DMS114 treated with DMSO at 0.1 percent for 48 hours (cell line): Measurements from ENCODE around the gene MAP3K2.
A peak's percentile ranks its signal among the peaks of the same experiment; 100 is the strongest.

Experiments
- DNase-seq: peaks from one replicate; lab custom pipeline; 2025; ENCODE audit not compliant: unreplicated experiment; lab: John Stamatoyannopoulos, UW

The MAP3K2 gene

DNA sequence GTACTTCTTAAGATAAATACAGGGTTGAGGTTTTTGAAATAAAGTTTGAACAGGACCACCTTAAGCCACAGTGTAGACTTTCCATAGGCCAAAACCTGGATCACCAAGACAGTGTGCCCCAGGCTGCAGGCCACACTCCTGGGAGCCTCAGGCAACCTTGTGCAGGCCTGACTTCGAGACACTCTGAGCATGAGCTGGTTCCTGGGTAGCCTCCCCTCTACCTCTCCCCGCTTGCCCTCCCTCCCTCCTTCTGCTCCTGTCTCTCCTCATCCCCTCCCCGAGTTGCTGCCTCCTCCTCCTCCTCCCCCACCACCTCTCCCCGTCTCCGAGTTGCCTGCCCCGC, 19.9 kb upstream of the MAP3K2 start:
- peak; percentile 15 for DNase-seq

- DNase-seq = no peak
Observed at GRCh38 chr2:127407091-127407490, 19.3 kb upstream of the MAP3K2 start.

- no peak for DNase-seq
Observed at GRCh38 chr2:127406454-127406853, 18.7 kb upstream of the MAP3K2 start.

DNA sequence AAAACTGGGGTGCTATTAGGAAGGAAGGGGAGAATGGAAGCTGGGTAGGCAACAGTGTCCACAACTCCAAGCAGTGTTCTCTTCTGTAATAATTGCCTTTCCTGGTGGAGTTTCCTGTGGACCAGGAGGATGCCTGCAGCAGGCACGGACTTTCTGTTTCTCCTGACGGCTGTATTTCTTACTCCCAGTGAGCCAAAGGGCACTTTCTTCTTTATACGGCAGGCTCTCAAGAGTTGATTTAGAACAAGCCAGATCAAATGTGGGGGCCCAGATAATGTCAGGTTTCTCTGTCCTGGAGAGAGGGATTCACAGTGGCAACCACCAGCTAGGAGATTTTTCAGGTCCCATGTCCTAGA, 17.5 kb upstream of the MAP3K2 start:
- no peak for DNase-seq

DNA sequence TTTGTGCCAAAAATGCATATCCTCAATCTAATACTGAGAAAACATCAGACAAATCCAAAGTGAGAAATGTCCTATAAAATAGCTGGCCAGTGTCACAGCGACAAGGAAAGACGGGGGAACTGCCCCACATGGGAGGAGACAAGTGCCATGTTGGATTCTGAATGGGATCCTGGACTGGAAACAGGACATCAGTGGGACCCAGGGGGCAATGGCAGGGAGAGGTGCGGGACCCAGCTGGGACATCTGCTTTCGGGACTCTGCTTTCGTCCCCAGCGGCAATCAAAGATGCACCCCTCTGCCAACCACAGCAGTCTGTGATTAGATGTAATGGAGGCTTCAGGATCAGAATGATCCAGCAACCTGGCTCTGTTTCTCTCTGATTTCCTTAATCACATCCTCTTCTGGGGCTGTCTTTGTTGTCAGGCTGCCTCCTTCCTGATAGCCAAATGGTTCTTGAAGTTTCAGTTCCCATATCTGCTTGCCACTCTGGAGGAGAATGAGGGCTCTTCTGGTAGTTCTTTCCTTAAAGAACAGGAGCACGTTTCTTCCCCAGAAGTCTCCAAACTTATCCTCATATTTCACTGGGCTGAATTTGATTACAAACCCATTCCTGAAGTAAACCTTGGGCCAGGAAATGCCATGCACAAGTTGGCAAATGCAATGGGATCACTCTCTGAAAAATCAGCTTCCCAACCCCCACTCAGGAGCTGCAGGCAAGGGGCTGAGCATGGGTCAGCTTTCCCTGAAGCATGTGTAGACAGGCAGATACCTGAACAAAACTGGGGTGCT, 16.9 kb upstream of the MAP3K2 start:
- DNase-seq = no peak

- DNase-seq = no peak
Observed at GRCh38 chr2:127403460-127403859, 15.7 kb upstream of the MAP3K2 start.

- no peak for DNase-seq
Observed at GRCh38 chr2:127401757-127402695, 14.3 kb upstream of the MAP3K2 start.

- no peak for DNase-seq
Observed at GRCh38 chr2:127400897-127401756, 13.4 kb upstream of the MAP3K2 start.

GRCh38 chr2:127400533-127400896, 12.7 kb upstream of the MAP3K2 start:
- DNase-seq = no peak

- no peak for DNase-seq
Observed at GRCh38 chr2:127398239-127398590, 10.4 kb upstream of the MAP3K2 start.

- DNase-seq = no peak
Observed at GRCh38 chr2:127397568-127398238, 9.9 kb upstream of the MAP3K2 start.

DNA sequence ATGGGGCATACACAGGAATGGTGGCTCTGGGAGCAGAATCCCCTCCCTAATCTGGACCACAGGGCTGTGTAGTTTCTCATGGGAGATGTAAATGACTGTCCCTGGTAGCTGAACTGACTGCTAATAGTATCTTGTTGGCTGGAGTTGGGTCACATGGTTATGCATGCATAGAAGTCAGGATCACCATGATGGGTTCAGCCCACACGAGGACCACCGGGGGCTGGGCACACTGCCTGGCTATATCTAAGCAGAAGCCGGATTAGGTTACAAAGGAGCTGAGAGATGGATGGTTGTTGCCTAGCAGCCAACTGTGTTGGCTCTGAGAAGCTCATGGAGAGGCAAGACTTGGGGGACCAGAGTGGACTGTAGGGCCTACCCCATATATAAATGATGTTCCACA, 6.7 kb upstream of the MAP3K2 start:
- no peak for DNase-seq

- DNase-seq = no peak
Observed at GRCh38 chr2:127392828-127393578, 5.2 kb upstream of the MAP3K2 start.

DNA sequence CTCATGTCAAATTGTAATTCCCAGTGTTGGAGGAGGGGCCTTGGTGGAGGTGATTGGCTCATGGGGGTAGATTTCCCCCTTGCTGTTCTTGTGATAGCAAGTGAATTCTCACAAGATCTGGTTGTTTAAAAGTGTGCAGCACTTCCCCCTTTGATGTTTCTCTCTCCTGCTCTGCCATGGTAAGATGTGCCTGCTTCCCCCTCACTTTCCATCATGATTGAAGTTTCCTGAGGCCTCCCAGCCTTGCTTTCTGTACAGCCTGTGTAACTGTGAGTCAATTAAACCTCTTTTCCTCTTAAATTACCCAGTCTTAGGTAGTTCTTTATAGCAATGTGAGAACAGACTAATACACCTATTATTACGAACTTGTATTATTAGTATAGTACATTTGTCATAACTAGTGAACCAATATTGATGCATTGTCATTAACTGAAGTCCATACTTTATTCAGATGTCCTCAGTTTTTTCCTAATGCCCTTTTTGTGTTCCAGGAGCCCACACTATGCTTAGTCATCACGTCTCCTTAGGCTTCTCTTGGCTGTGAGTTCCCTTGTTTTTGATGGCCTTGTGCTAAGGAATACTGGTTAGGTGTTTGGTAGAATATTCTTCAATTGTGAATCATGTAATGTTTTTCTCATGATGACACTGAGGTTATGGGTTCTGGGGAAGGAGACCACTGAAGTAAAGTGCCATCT, 4.5 kb upstream of the MAP3K2 start:
- DNase-seq = no peak

- DNase-seq = no peak
Observed at GRCh38 chr2:127389778-127390435, 2.1 kb upstream of the MAP3K2 start.

DNA sequence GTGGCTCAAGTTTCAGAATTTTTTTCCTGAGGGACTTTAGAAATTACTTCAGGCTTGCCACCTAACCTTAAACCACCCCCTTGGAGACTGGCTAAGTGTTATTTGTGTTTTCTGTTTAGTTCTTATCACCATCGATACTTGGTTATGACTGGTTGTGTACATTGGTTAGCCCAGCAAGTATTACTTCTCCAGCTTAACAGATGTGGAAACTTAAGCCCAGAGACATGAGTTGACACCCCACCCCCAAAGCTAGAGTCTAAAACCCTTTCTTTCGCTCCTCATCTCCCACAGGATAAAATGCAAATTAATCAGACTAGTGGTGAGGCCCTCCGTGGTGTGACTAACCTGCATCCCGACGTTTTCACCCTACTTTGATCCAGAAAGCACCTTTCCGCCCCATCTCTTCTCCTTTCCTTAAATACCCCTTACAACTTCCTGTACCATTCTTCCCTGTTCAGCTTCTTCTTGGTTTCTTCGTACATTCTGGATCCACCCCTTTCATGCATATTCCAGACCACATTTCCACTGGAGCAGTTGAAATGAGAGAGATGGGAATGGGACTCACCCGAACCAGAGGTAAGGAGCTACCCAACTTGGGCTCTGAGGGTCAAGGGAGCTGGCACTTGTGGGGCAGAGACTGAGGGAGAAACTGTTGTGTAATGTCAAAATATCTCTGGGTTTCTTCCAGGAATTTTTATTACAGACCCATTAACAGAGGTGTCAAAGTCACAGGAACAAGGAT, 819 bp upstream of the MAP3K2 start:
- DNase-seq = no peak

GRCh38 chr2:127386764-127387654, 766 bp downstream of the MAP3K2 start:
- peak; percentile 19 for DNase-seq
